Left ventricle myocardium superior (tissue), 1 donor: ENCODE results near the gene TBPL1. TPM values are rescaled to one million over a fixed set of nuclear protein-coding genes. Genes with fewer than 3 reads are reported as not detected.

Experiments
- ATAC-seq: fragments of 200-7000 bp; cut with Tn5 transposase; one replicate; pipeline ENCODE4 v1.9.1; 2020; ENCODE audit warnings: mild to moderate bottlenecking, moderate library complexity
- DNase-seq: peaks from one replicate; pipeline ENCODE4 v3.0.0-alpha.2; 2020
- intact Hi-C: fragments of 100-400 bp; cut with micrococcal nuclease; formaldehyde crosslinking; loops from one replicate; pipeline ENCODE4 v1.11.0; 2022
- total RNA-seq: library from RNA; stranded (reverse); fragmentation: NEBNext Ultra II Directional; extraction: Animal tissue kit (Norgen Biotek cat#: 25700); gene quantifications from one replicate; pipeline ENCODE4 v1.2.1, GENCODE V29; 2021
- donor health status: DM: no; HTN: yes; CAD: no; lungs with severe emphysema.

TBPL1 gene
- total RNA-seq, 1 donor from 2014 or later: 14.2 TPM

GRCh38 chr6:133951227-133951626 is 1.8 kb upstream of the TBPL1 start:
- no peak for DNase-seq
- intact Hi-C loops: no loop called here
- peak; percentile 34 for ATAC-seq

GRCh38 chr6:133951881-133952814 is 876 bp upstream of the TBPL1 start:
- ATAC-seq: peak; percentile 71
- intact Hi-C loops: no loop called here

GRCh38 chr6:133953634-133954415 is 801 bp downstream of the TBPL1 start:
- ATAC-seq: no peak
- intact Hi-C loops: no loop called here
- no peak for DNase-seq

More at GRCh38 chr6:133951881-133952814, 876 bp upstream of the TBPL1 start:
- peak; percentile 75 for DNase-seq

- no peak for DNase-seq
- intact Hi-C loops: no loop called here
- no peak for ATAC-seq
These were observed 1.9 kb downstream of the TBPL1 start for GRCh38 chr6:133954657-133955576.

- intact Hi-C loops: no loop called here
- DNase-seq: no peak
- no peak for ATAC-seq
These were observed 2.8 kb downstream of the TBPL1 start for GRCh38 chr6:133955582-133956415.

- intact Hi-C loops: no loop called here
These were observed 3.5 kb downstream of the TBPL1 start for GRCh38 chr6:133956416-133957049.

GRCh38 chr6:133957227-133957626 is 4.2 kb downstream of the TBPL1 start:
- intact Hi-C loops: no loop called here
- DNase-seq (no peak), ATAC-seq (no peak)

More at GRCh38 chr6:133956416-133957049, 3.5 kb downstream of the TBPL1 start:
- DNase-seq (no peak), ATAC-seq (no peak)

GRCh38 chr6:133957780-133958242 is 4.8 kb downstream of the TBPL1 start:
- DNase-seq (no peak), ATAC-seq (no peak)
- intact Hi-C loops: no loop called here

- intact Hi-C loops: no loop called here
- ATAC-seq (no peak), DNase-seq (no peak)
These were observed 5.8 kb downstream of the TBPL1 start for GRCh38 chr6:133958791-133959190.

- DNase-seq (no peak), ATAC-seq (no peak)
- intact Hi-C loops: no loop called here
These were observed 6.8 kb downstream of the TBPL1 start for GRCh38 chr6:133959667-133960368.

GRCh38 chr6:133961831-133962230 is 8.8 kb downstream of the TBPL1 start:
- ATAC-seq (no peak), DNase-seq (no peak)
- intact Hi-C loops: no loop called here

- intact Hi-C loops: no loop called here
- ATAC-seq: no peak
- DNase-seq: no peak
These were observed 11.0 kb downstream of the TBPL1 start for GRCh38 chr6:133964052-133964451.

- intact Hi-C loops: no loop called here
- DNase-seq: no peak
- no peak for ATAC-seq
These were observed 11.7 kb downstream of the TBPL1 start for GRCh38 chr6:133964702-133965101.

- intact Hi-C loops: no loop called here
- DNase-seq (no peak), ATAC-seq (no peak)
These were observed 12.9 kb downstream of the TBPL1 start for GRCh38 chr6:133965817-133966360.

- intact Hi-C loops: no loop called here
- no peak for DNase-seq
- no peak for ATAC-seq
These were observed 13.8 kb downstream of the TBPL1 start for GRCh38 chr6:133966654-133967329.

GRCh38 chr6:133967347-133967746 is 14.3 kb downstream of the TBPL1 start:
- intact Hi-C loops: no loop called here
- ATAC-seq (no peak), DNase-seq (no peak)
